NCI-H460 (cell line): ENCODE measurements around the gene DCTPP1. TPM values are rescaled to one million over a fixed set of nuclear protein-coding genes. Genes with fewer than 3 reads are reported as not detected.
"Not testable (repeated sequence)": the region's sequence is repeated elsewhere in the genome, so short reads cannot be mapped to it uniquely, and the experiment has no call there.

ENCODE experiments used
- DNase-seq: peaks from one replicate; pipeline ENCODE4 v3.0.0-alpha.2; 2016; ENCODE audit warnings: low read depth; ENCODE audit errors: extremely low read depth
- polyA plus RNA-seq: library from polyadenylated mRNA; depleted of rRNA; stranded (reverse); fragments of >200 nt; gene quantifications from 2 replicates; pipeline ENCODE4 v1.2.3, GENCODE V29; 2014; cell fraction: nucleus; rRNA removed
- total RNA-seq: library from RNA; depleted of rRNA; stranded (reverse); fragments of >200 nt; shearing (Covaris generic); gene quantifications from 2 replicates; pipeline ENCODE4 v1.2.3, GENCODE V29; 2014; rRNA removed

Gene DCTPP1
- 29.9 and 35.9 TPM in 2 replicates for total RNA-seq
- 67.3 and 86.3 TPM in 2 replicates for polyA plus RNA-seq

- DNase-seq = peak; percentile 99
Observed at GRCh38 chr16:30429678-30430427, at the start of gene DCTPP1. TSS of gene DCTPP1 (minus strand) at chr16:30430030. CDS start at chr16:30429980, 50 bp downstream.

GRCh38 chr16:30478766-30479478 is 49.1 kb upstream of the DCTPP1 start:
- no peak for DNase-seq

GRCh38 chr16:30477773-30478172 is 47.9 kb upstream of the DCTPP1 start:
- DNase-seq = not testable (repeated sequence)

- no peak for DNase-seq
Observed at GRCh38 chr16:30476991-30477390, 47.2 kb upstream of the DCTPP1 start.

GRCh38 chr16:30474684-30475083 is 44.9 kb upstream of the DCTPP1 start:
- DNase-seq = no peak

GRCh38 chr16:30474074-30474452 is 44.2 kb upstream of the DCTPP1 start:
- no peak for DNase-seq

GRCh38 chr16:30473231-30474073 is 43.6 kb upstream of the DCTPP1 start:
- no peak for DNase-seq

- no peak for DNase-seq
Observed at GRCh38 chr16:30472328-30472942, 42.6 kb upstream of the DCTPP1 start, which contains the start of gene ITGAL. TSS of gene ITGAL (plus strand) at chr16:30472742. CDS start at chr16:30472838, 96 bp downstream.

- DNase-seq = no peak
Observed at GRCh38 chr16:30470632-30470995, 40.8 kb upstream of the DCTPP1 start.

GRCh38 chr16:30470170-30470512 is 40.3 kb upstream of the DCTPP1 start:
- no peak for DNase-seq

- DNase-seq = no peak
Observed at GRCh38 chr16:30464078-30464477, 34.2 kb upstream of the DCTPP1 start.

- not testable (repeated sequence) for DNase-seq
Observed at GRCh38 chr16:30461426-30461825, 31.6 kb upstream of the DCTPP1 start.

- DNase-seq = no peak
Observed at GRCh38 chr16:30459456-30459855, 29.6 kb upstream of the DCTPP1 start.

- DNase-seq = no peak
Observed at GRCh38 chr16:30458561-30459394, 28.9 kb upstream of the DCTPP1 start.

GRCh38 chr16:30457743-30458560 is 28.1 kb upstream of the DCTPP1 start:
- DNase-seq = no peak

GRCh38 chr16:30457256-30457655 is 27.4 kb upstream of the DCTPP1 start:
- DNase-seq = no peak

GRCh38 chr16:30456302-30456701 is 26.5 kb upstream of the DCTPP1 start:
- DNase-seq = no peak

GRCh38 chr16:30452709-30453580 is 23.1 kb upstream of the DCTPP1 start:
- not testable (repeated sequence) for DNase-seq
